ENCODE data around the gene DNAH3. TPM values are rescaled to one million over a fixed set of nuclear protein-coding genes. Genes with fewer than 3 reads are reported as not detected.

Gene DNAH3
- total RNA-seq, 2 donors from 2014 or later: 0.40 to 0.82 TPM

DNA sequence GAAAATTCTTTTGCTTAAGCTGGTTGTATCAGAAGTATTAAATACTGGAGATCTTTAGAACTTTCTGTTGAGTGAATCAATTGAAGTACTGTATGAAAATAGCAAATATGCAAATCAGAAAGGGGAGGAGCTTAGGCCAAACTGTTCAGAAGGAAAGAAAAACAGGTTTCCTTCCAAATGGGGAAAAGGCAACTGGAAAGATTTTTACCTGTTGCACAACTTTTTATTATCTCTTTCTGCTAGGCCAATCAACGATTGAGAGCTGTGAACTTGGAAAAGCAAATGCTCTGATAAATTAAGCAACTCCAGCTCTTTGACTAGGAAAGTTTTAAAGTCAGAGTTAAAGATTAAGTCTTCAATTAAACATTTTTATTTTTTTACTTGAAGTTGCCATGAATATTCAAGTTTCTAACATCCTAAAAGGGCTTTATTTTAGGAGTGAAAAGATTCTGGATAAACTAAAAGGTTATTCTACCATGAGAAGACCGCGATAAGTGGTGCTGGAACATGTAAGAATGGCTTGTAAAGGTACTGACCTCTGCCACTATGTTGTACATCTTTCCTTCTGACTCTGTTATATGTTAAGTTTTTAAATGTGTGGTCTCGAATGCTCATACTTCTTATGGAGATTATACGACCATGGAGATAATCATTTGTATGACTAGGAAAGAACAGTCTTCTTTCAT lies 266.9 kb downstream of the DNAH3 start:
- 93 to 100% methylated on average over 3 to 5 of the region's 5 CpGs for WGBS, 2 experiments (ENCODE audit: insufficient coverage in 1 of 2, insufficient read length in 1 of 2)
- Histone ChIP-seq H3K36me3 (ENCODE audit: control insufficient read depth, insufficient read depth, low read length) (peaks cover 14% of the 10 kb centered on the region), H3K9ac (ENCODE audit: extremely low read depth, low read length, poor library complexity, severe bottlenecking) (no peak overlapping the region), H3K27ac (ENCODE audit: low read depth, low read length) (no peak overlapping the region), H3K27me3 (ENCODE audit: control insufficient read depth, insufficient read depth, low read length, poor library complexity, severe bottlenecking) (no peaks in the 10 kb centered on the region), H3K4me3 (ENCODE audit: low read length) (no peak overlapping the region), H3K9me3 (ENCODE audit: control insufficient read depth, low read length) (no peaks in the 10 kb centered on the region), H3K4me1 (ENCODE audit: control insufficient read depth, insufficient read depth, low read length) (peaks cover 6% of the 10 kb centered on the region)
- H3K4me1 Mint-ChIP-seq: peaks cover 21% of the 10 kb centered on the region
- H3K27ac Mint-ChIP-seq: no peak overlapping the region
- H3K36me3 Mint-ChIP-seq (ENCODE audit: low read depth): peaks cover 16% of the 10 kb centered on the region
- no peak overlapping the region for H3K4me3 Mint-ChIP-seq
- no peak for DNase-seq
- no peaks in the 10 kb centered on the region for H3K9me3 Mint-ChIP-seq
- H3K27me3 Mint-ChIP-seq (ENCODE audit: insufficient read depth): no peaks in the 10 kb centered on the region
- TF ChIP-seq CTCF (conservative IDR thresholded peaks at IDR 0.05): no peak

Other genes starting within 250 kb of the DNAH3 start
- gene LDAF1, start 7.8 kb upstream of the DNAH3 start, total RNA-seq: 10 to 100 TPM; 16.5 to 28.8 TPM
- gene ZP2, start 60.7 kb upstream of the DNAH3 start, total RNA-seq: not detected
- 1 to 10 TPM in 1 of 2 donors, under 1 TPM in 1; 0.90 to 1.6 TPM for gene ANKS4B, start 82.9 kb upstream of the DNAH3 start, total RNA-seq
- 10 to 100 TPM; 14.2 to 21.0 TPM for gene CRYM, start 127.4 kb upstream of the DNAH3 start, total RNA-seq

Data from endodermal cell (in vitro differentiated cells).